GM10266 (cell line): ENCODE results near the gene HLA-DPB1.
"Not testable (repeated sequence)": the region's sequence is repeated elsewhere in the genome, so short reads cannot be mapped to it uniquely, and the experiment has no call there.

Source experiments
- DNase-seq: peaks from one replicate; pipeline ENCODE4 v3.0.0; 2012; ENCODE audit errors: extremely low spot score
- TF ChIP-seq, protein P1 (sequence below): IDR thresholded peaks from 2 replicates; pipeline ENCODE4 v1.5.1; 2012; ENCODE audit warnings: mild to moderate bottlenecking, low read depth; ENCODE audit not compliant: control insufficient read depth, insufficient read depth; ENCODE audit errors: missing control alignments

Gene HLA-DPB1

DNA sequence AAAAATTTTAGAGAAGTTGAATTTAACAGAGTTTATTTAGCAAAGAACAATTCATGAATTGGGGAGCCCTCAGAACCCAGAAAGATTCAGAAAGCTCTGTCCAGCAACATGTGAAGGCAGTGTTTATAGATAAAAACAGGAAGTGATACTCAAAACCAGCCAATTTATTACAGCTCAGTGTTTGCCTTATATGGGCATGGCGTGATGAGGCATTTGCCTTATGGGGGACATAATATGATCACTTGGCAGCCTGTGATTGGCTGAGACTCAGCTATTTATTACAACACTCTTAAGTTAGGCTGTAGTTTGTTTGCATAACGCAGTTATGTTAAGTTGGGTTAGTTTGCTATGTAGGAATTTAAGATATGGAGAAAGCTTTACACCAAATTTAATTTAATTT lies 13.8 kb upstream of the HLA-DPB1 start:
- TF ChIP-seq, protein P1, sequence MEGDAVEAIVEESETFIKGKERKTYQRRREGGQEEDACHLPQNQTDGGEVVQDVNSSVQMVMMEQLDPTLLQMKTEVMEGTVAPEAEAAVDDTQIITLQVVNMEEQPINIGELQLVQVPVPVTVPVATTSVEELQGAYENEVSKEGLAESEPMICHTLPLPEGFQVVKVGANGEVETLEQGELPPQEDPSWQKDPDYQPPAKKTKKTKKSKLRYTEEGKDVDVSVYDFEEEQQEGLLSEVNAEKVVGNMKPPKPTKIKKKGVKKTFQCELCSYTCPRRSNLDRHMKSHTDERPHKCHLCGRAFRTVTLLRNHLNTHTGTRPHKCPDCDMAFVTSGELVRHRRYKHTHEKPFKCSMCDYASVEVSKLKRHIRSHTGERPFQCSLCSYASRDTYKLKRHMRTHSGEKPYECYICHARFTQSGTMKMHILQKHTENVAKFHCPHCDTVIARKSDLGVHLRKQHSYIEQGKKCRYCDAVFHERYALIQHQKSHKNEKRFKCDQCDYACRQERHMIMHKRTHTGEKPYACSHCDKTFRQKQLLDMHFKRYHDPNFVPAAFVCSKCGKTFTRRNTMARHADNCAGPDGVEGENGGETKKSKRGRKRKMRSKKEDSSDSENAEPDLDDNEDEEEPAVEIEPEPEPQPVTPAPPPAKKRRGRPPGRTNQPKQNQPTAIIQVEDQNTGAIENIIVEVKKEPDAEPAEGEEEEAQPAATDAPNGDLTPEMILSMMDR: no peak
- peak; percentile 39 for DNase-seq

- not testable (repeated sequence) for DNase-seq
These were observed 12.4 kb upstream of the HLA-DPB1 start for GRCh38 chr6:33063435-33063834.

DNA sequence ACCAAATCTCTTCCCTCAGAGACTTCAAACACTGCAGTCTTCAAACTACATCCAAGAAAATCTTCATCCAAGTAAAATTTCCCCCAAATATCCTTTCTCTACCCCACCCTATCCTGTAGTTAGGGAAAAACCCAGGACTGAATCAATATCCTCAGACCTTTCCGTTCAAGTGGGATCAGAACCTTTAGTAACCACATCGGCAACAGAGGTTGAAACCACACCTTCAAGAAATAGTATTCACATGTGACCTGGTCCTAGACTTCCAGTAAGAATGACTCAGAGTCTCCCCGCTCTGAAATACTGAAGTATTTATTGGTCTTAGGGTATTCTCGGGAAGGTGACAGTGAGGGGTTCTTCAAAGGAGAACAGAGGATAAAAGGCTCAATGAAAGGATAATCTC lies 11.1 kb upstream of the HLA-DPB1 start:
- TF ChIP-seq, protein P1: no peak
- no peak for DNase-seq

- DNase-seq: no peak
These were observed 10.5 kb upstream of the HLA-DPB1 start for GRCh38 chr6:33065312-33065711.

DNA sequence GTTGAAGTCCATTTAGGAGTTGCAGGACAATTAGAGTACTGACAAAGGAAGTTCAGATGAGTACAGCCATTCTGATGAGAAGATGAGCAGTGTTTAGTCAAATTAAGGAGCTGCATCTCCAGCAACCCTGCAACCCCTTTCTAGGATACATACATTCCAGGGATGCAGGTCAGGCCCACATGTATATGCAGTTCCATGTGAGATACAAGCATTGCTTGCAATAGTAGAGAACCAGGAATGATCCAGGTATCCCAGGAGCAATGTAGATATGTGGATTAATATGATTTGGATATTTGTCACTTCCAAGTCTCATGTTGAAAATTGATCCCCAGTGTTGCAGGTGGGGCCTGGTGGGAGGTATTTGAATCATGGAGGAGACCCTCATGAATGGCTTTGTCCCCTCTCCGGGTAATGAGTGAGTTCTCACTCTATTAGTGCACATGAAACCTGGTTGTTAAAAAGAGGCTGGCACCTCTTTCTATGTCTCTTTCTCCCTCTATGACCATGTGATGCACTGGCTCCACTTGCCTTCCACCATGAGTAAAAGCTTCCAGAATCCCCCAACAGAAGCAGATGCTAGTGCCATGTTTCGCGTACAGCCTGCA lies 8.8 kb upstream of the HLA-DPB1 start:
- no peak for DNase-seq
- TF ChIP-seq, protein P1: no peak

More at GRCh38 chr6:33065312-33065711, 10.5 kb upstream of the HLA-DPB1 start:
- TF ChIP-seq, protein P1: no peak

GRCh38 chr6:33069021-33069738 lies 6.6 kb upstream of the HLA-DPB1 start:
- TF ChIP-seq, protein P1: no peak
- DNase-seq: no peak

DNA sequence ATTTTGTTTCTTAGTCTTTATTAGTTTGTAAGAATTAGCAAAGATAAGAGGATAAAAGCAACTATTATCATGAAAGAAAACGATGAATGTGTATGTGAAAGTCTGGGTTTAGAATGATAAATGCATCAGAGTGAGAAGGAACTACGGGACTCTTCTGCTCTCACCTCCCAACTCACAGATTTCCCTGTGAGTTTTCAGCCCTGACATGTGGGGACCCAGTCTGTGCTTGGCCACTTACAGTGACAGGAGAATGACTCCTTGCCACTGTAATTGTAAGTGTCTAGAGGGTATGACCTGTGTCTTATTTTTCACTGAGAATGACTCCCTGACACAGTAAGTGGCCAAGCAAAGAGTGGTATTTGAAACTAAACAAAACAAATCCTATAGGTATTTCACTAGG lies 4.9 kb upstream of the HLA-DPB1 start:
- TF ChIP-seq, protein P1: no peak
- DNase-seq: no peak
